ENCODE results near the gene BBS1. TPM values are rescaled to one million over a fixed set of nuclear protein-coding genes. Genes with fewer than 3 reads are reported as not detected.

BBS1 gene
- polyA plus RNA-seq, 3 donors = 1.3 to 8.5 (median 3.5) TPM

DNA sequence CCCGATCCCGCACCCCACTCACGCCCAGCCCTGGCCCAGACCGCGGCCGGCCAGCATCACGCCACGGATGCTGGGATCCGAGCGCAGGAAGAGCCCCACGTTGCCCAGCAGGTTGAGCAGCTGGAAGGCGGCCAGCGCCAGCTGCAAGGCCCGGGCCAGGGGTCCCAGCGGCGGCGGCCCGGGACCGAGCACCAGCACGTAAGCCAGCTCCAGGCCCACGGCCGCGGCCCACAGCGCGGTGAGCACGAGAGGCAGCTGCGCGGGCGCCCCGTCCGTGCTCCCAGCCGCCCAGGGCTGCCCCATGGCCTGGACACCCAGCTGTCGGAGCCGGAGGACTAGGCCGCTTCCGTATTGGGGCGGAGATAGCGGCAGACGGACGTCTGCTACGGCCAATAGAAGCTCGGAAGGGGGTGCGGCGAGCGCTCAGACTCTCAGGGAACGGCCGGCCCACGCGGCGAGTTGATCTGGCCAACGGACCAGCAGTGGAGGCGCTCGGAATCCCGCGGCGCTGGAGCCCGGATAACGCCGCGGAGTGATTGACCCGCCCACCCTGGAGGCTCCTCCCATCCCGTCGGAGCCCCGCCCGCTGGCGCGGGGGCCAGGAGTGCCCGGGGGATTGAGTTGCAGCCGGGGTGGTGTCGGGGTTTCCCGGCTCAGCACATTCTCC is 35.4 kb downstream of the BBS1 start, which contains the start of gene ZDHHC24:
TSS of gene ZDHHC24 (minus strand) at position 348 of the 667 bp plus-strand sequence. CDS start at position 303, 45 bp downstream.
- Histone ChIP-seq H3K79me2 (ENCODE audit: insufficient read depth, low read length) (peaks cover 11% of the 10 kb centered on the region), H3K9ac (ENCODE audit: insufficient read depth, low read length, poor library complexity, severe bottlenecking) (peak within 1 kb of the TSS; percentile 94), H4K20me1 (ENCODE audit: insufficient read depth, low read length) (no peaks in the 10 kb centered on the region), H3K9me3 (replicated peaks in 1 of 2; ENCODE audit: control insufficient read depth in 1 of 2, insufficient read depth in 1 of 2, low read length in 2 of 2) (no peaks in the 10 kb centered on the region), H3K27me3 (ENCODE audit: control insufficient read depth in 2 of 2, insufficient read depth in 2 of 2, low read length in 2 of 2) (peaks cover 0 to 18% of the 10 kb centered on the region in 2 donors), H2AFZ (ENCODE audit: insufficient read depth, low read depth, low read length, poor library complexity, severe bottlenecking) (peak within 1 kb of the TSS; percentile 96), H3K27ac (ENCODE audit: low read depth in 1 of 2, low read length in 2 of 2) (peak within 1 kb of the TSS in 1 of 2 donors; percentile 80), H3K4me3 (replicated peaks in 1 of 3; ENCODE audit: low read depth in 2 of 3, low read length in 3 of 3) (peak within 1 kb of the TSS; percentile 71 to 92 (median 89)), H3K4me1 (ENCODE audit: control insufficient read depth in 1 of 2, insufficient read depth in 2 of 2, low read length in 2 of 2) (peaks cover 35 to 45% of the 10 kb centered on the region in 2 donors), H3K36me3 (replicated peaks in 1 of 2; ENCODE audit: control insufficient read depth in 1 of 2, insufficient read depth in 2 of 2, low read length in 2 of 2) (peaks cover 14 to 21% of the 10 kb centered on the region in 2 donors), H3K4me2 (replicated peaks; ENCODE audit: extremely low read depth, low read length, poor library complexity, severe bottlenecking) (peak within 1 kb of the TSS; percentile 96)
- intact Hi-C loops (cut with micrococcal nuclease) = no loop called here
- H3K4me1 Mint-ChIP-seq = peaks cover 37% of the 10 kb centered on the region
- H3K36me3 Mint-ChIP-seq = peaks cover 26 to 27% of the 10 kb centered on the region in 2 donors
- peak within 1 kb of the TSS; percentile 81 to 91 for H3K4me3 Mint-ChIP-seq
- H3K27me3 Mint-ChIP-seq (ENCODE audit: low read depth in 3 of 3) = peaks cover 19 to 31% (median 22%) of the 10 kb centered on the region in 3 donors
- peak; percentile 94 to 96 (median 96) for DNase-seq
- WGBS (ENCODE audit: insufficient coverage) = under 1% methylated on average over 68 of the region's 71 CpGs
- peaks cover 0 to 2% (median 0%) of the 10 kb centered on the region in 7 donors for H3K9me3 Mint-ChIP-seq
- H3K27ac Mint-ChIP-seq = peak within 1 kb of the TSS; percentile 43 to 83 (median 54)
- TF ChIP-seq, protein P1, sequence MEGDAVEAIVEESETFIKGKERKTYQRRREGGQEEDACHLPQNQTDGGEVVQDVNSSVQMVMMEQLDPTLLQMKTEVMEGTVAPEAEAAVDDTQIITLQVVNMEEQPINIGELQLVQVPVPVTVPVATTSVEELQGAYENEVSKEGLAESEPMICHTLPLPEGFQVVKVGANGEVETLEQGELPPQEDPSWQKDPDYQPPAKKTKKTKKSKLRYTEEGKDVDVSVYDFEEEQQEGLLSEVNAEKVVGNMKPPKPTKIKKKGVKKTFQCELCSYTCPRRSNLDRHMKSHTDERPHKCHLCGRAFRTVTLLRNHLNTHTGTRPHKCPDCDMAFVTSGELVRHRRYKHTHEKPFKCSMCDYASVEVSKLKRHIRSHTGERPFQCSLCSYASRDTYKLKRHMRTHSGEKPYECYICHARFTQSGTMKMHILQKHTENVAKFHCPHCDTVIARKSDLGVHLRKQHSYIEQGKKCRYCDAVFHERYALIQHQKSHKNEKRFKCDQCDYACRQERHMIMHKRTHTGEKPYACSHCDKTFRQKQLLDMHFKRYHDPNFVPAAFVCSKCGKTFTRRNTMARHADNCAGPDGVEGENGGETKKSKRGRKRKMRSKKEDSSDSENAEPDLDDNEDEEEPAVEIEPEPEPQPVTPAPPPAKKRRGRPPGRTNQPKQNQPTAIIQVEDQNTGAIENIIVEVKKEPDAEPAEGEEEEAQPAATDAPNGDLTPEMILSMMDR (IDR thresholded peaks at IDR 0.05) = no peak

DNA sequence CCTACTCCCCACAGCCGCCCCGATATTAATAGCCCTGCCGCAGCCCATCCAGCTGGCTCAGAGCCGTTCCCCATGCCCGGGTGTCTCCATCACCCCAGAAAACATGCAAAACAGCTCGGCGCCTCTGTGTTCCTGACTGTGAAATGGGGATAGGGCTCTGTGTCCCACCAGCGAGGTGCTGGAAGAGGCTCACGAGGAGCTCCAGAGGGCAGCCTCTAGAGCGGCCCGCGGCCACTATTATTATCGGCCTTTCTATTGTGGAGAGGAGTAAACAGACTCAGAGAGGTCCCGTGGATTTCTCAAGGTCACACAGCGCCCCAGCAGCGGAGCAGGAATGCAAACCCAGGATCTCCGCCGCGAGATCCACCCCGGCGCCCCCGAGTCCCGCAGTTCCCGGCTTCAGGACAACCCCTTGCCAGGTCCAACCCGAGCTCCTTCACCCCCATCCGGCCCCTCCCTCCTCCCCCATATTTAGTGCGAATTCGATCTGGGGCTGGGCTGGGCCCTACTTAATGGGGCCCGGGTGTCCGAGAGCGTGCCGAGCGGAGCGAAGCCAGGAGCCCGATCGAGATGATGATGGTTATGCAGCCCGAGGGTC is 36.0 kb downstream of the BBS1 start, which contains the start of gene ACTN3:
TSS of gene ACTN3 (plus strand) at position 536 of the 598 bp plus-strand sequence. CDS start at position 571, 35 bp downstream.
- Histone ChIP-seq H3K27me3 (ENCODE audit: control insufficient read depth in 2 of 2, insufficient read depth in 2 of 2, low read length in 2 of 2) (peaks cover 0 to 18% of the 10 kb centered on the region in 2 donors), H2AFZ (ENCODE audit: insufficient read depth, low read depth, low read length, poor library complexity, severe bottlenecking) (peak within 1 kb of the TSS; percentile 96), H3K9me3 (replicated peaks in 1 of 2; ENCODE audit: control insufficient read depth in 1 of 2, insufficient read depth in 1 of 2, low read length in 2 of 2) (no peaks in the 10 kb centered on the region), H3K4me1 (ENCODE audit: control insufficient read depth in 1 of 2, insufficient read depth in 2 of 2, low read length in 2 of 2) (peaks cover 35 to 45% of the 10 kb centered on the region in 2 donors), H4K20me1 (ENCODE audit: insufficient read depth, low read length) (no peaks in the 10 kb centered on the region), H3K36me3 (replicated peaks in 1 of 2; ENCODE audit: control insufficient read depth in 1 of 2, insufficient read depth in 2 of 2, low read length in 2 of 2) (peaks cover 12 to 15% of the 10 kb centered on the region in 2 donors), H3K79me2 (ENCODE audit: insufficient read depth, low read length) (peaks cover 11% of the 10 kb centered on the region), H3K9ac (ENCODE audit: insufficient read depth, low read length, poor library complexity, severe bottlenecking) (peak within 1 kb of the TSS; percentile 94), H3K4me3 (replicated peaks in 1 of 3; ENCODE audit: low read depth in 2 of 3, low read length in 3 of 3) (peak within 1 kb of the TSS; percentile 71 to 92 (median 89)), H3K4me2 (replicated peaks; ENCODE audit: extremely low read depth, low read length, poor library complexity, severe bottlenecking) (peak within 1 kb of the TSS; percentile 96), H3K27ac (ENCODE audit: low read depth in 1 of 2, low read length in 2 of 2) (peak within 1 kb of the TSS in 1 of 2 donors; percentile 80)
- Mint-ChIP-seq H3K27me3 (ENCODE audit: low read depth in 3 of 3) (peaks cover 16 to 31% (median 23%) of the 10 kb centered on the region in 3 donors), H3K4me1 (peaks cover 37% of the 10 kb centered on the region), H3K9me3 (peaks cover 0 to 2% (median 0%) of the 10 kb centered on the region in 7 donors), H3K27ac (peak within 1 kb of the TSS in 6 of 7 donors; percentile 12 to 65 (median 49)), H3K36me3 (peaks cover 20% of the 10 kb centered on the region in 2 donors), H3K4me3 (peak within 1 kb of the TSS; percentile 81 to 85)
- no peak for DNase-seq
- intact Hi-C loops (cut with micrococcal nuclease) = no loop called here
- TF ChIP-seq, protein P1 (IDR thresholded peaks at IDR 0.05) = no peak
- 12% methylated on average over 32 of the region's 37 CpGs for WGBS (ENCODE audit: insufficient coverage)
